ENCODE results near the gene CELSR1.

The CELSR1 gene

GRCh38 chr22:46551996-46552395, 14.6 kb upstream of the CELSR1 start:
- DNase-seq = no peak

- DNase-seq = no peak
Observed at GRCh38 chr22:46551321-46551720, 13.9 kb upstream of the CELSR1 start.

- DNase-seq = no peak
Observed at GRCh38 chr22:46549971-46550641, 12.7 kb upstream of the CELSR1 start.

GRCh38 chr22:46549563-46549840, 12.1 kb upstream of the CELSR1 start:
- DNase-seq = no peak

GRCh38 chr22:46547883-46548244, 10.4 kb upstream of the CELSR1 start:
- no peak for DNase-seq

- DNase-seq = no peak
Observed at GRCh38 chr22:46547179-46547882, 9.9 kb upstream of the CELSR1 start.

GRCh38 chr22:46546466-46547178, 9.2 kb upstream of the CELSR1 start:
- no peak for DNase-seq

- no peak for DNase-seq
Observed at GRCh38 chr22:46545086-46545792, 7.8 kb upstream of the CELSR1 start.

- no peak for DNase-seq
Observed at GRCh38 chr22:46542011-46542985, 4.9 kb upstream of the CELSR1 start.

- no peak for DNase-seq
Observed at GRCh38 chr22:46541536-46541935, 4.1 kb upstream of the CELSR1 start.

- no peak for DNase-seq
Observed at GRCh38 chr22:46540874-46541273, 3.5 kb upstream of the CELSR1 start.

GRCh38 chr22:46539169-46539568, 1.7 kb upstream of the CELSR1 start:
- DNase-seq = no peak

GRCh38 chr22:46538814-46539160, 1.4 kb upstream of the CELSR1 start:
- no peak for DNase-seq

GRCh38 chr22:46537946-46538813, 760 bp upstream of the CELSR1 start:
- no peak for DNase-seq

- no peak for DNase-seq
Observed at GRCh38 chr22:46536537-46537224, 739 bp downstream of the CELSR1 start.

- no peak for DNase-seq
Observed at GRCh38 chr22:46535876-46536536, 1.4 kb downstream of the CELSR1 start.

- DNase-seq = no peak
Observed at GRCh38 chr22:46534901-46535630, 2.4 kb downstream of the CELSR1 start.

- DNase-seq = no peak
Observed at GRCh38 chr22:46534177-46534776, 3.1 kb downstream of the CELSR1 start.

All from cortex of kidney (tissue), 1 donor.